ENCODE data around the gene CEBPZ. TPM values are rescaled to one million over a fixed set of nuclear protein-coding genes. Genes with fewer than 3 reads are reported as not detected.
"Not testable (repeated sequence)": the region's sequence is repeated elsewhere in the genome, so short reads cannot be mapped to it uniquely, and the experiment has no call there.

CEBPZ gene
- total RNA-seq, 2 experiments from 2014 or later = 34.9 to 57.2 TPM

DNA sequence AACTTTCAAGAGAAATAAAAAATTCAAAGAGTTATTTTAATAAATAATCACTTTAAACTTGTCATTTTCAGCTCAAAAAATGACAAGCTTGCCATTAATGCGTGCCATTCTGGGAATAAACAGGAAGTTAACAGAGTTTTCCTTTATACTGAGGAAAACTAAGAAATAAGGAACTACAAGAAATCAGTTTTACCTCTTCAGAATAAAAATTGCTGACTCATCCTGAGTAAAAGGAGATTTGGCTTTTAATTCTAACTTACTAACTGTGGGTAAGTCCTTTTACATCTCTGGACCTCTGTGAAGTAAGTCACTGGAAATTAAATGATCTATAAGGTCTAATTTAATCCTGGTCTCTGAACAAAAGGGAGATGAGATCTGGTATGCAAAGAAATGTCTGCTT lies 16.1 kb downstream of the CEBPZ start:
- Histone ChIP-seq H3K27ac (ENCODE audit: low read depth, low read length, poor library complexity, severe bottlenecking) (peak overlapping the region; percentile 16), H4K20me1 (ENCODE audit: insufficient read depth, low read length) (peaks cover 5% of the 10 kb centered on the region; the same call in 1 of the 2 replicates), H3K4me2 (ENCODE audit: low read length) (no peak overlapping the region), H3K4me1 (ENCODE audit: insufficient read depth, low read length, poor library complexity, severe bottlenecking) (peaks cover 12% of the 10 kb centered on the region), H3K36me3 (ENCODE audit: insufficient read depth, low read length) (peaks cover 97% of the 10 kb centered on the region), H3K79me2 (ENCODE audit: insufficient read depth, low read depth, low read length) (peaks cover 9% of the 10 kb centered on the region; the same call in 1 of the 2 replicates), H3K9me2 (ENCODE audit: insufficient read depth, low read length) (no peaks in the 10 kb centered on the region), H3K9me3 (ENCODE audit: low read length) (no peaks in the 10 kb centered on the region), H2AFZ (ENCODE audit: low read length) (no peak overlapping the region), H3K4me3 (ENCODE audit: low read depth, low read length, poor library complexity, severe bottlenecking) (no peak overlapping the region)
- ChIA-PET CTCF (ENCODE audit: unreplicated experiment) (no interaction called here), POLR2A (interaction anchor here (0.6 to 1.2 kb wide), 3 partner anchors 37 to 845 kb away, joined by 3 to 4 read pairs (median 3); no protein-coding TSS in a partner anchor)
- BruUV-seq (replicated peaks) = no TSS peak
- intact Hi-C loops (cut with micrococcal nuclease; ENCODE audit: unreplicated experiment) = no loop called here
- TF ChIP-seq EZH2phosphoT487 (IDR thresholded peaks at IDR 0.05; ENCODE audit: borderline replicate concordance, low read depth, low read length) = no peak
- no peak for TF ChIP-seq CTCF (conservative IDR thresholded peaks at IDR 0.05; ENCODE audit: low read length)
- DNase-seq (ENCODE audit: low spot score) = no peak

- no peak for TF ChIP-seq EZH2phosphoT487 (IDR thresholded peaks at IDR 0.05; ENCODE audit: borderline replicate concordance, low read depth, low read length)
- no peak for TF ChIP-seq CTCF (conservative IDR thresholded peaks at IDR 0.05; ENCODE audit: low read length)
- H3K4me3 ChIP-seq (ENCODE audit: low read depth, low read length, poor library complexity, severe bottlenecking) = no peak overlapping the region
- peaks cover 35% of the 10 kb centered on the region; the same call in 1 of the 2 replicates for H3K79me2 ChIP-seq (ENCODE audit: insufficient read depth, low read depth, low read length)
- DNase-seq (ENCODE audit: low spot score) = no peak
- POLR2A ChIA-PET = interaction anchor here (2.0 to 2.2 kb wide), 2 partner anchors 15 to 20 kb away, joined by 5 to 7 read pairs; partner anchors contain the start of genes CEBPZ, CEBPZOS and NDUFAF7
- no peak overlapping the region for H2AFZ ChIP-seq (ENCODE audit: low read length)
- H3K36me3 ChIP-seq (ENCODE audit: insufficient read depth, low read length) = peaks cover 99% of the 10 kb centered on the region
- H3K4me1 ChIP-seq (ENCODE audit: insufficient read depth, low read length, poor library complexity, severe bottlenecking) = peaks cover 12% of the 10 kb centered on the region
- H3K9me3 ChIP-seq (ENCODE audit: low read length) = peaks cover 22% of the 10 kb centered on the region
- no TSS peak for BruUV-seq (replicated peaks)
- H3K9me2 ChIP-seq (ENCODE audit: insufficient read depth, low read length) = no peaks in the 10 kb centered on the region
- intact Hi-C loops (cut with micrococcal nuclease; ENCODE audit: unreplicated experiment) = no loop called here
- H3K4me2 ChIP-seq (ENCODE audit: low read length) = no peak overlapping the region
- no peak overlapping the region for H3K27ac ChIP-seq (ENCODE audit: low read depth, low read length, poor library complexity, severe bottlenecking)
- H4K20me1 ChIP-seq (ENCODE audit: insufficient read depth, low read length) = peaks cover 5% of the 10 kb centered on the region; the same call in 1 of the 2 replicates
- CTCF ChIA-PET (ENCODE audit: unreplicated experiment) = no interaction called here
Observed at GRCh38 chr2:37211939-37212338, 19.5 kb downstream of the CEBPZ start.

- Histone ChIP-seq H4K20me1 (ENCODE audit: insufficient read depth, low read length) (peaks cover 5% of the 10 kb centered on the region; the same call in 1 of the 2 replicates), H3K4me3 (ENCODE audit: low read depth, low read length, poor library complexity, severe bottlenecking) (no peak overlapping the region), H3K27ac (ENCODE audit: low read depth, low read length, poor library complexity, severe bottlenecking) (no peak overlapping the region), H3K79me2 (ENCODE audit: insufficient read depth, low read depth, low read length) (peaks cover 38% of the 10 kb centered on the region; the same call in 1 of the 2 replicates), H3K4me2 (ENCODE audit: low read length) (no peak overlapping the region), H2AFZ (ENCODE audit: low read length) (no peak overlapping the region), H3K4me1 (ENCODE audit: insufficient read depth, low read length, poor library complexity, severe bottlenecking) (peaks cover 12% of the 10 kb centered on the region), H3K36me3 (ENCODE audit: insufficient read depth, low read length) (peaks cover 99% of the 10 kb centered on the region), H3K9me2 (ENCODE audit: insufficient read depth, low read length) (no peaks in the 10 kb centered on the region), H3K9me3 (ENCODE audit: low read length) (peaks cover 22% of the 10 kb centered on the region)
- intact Hi-C loops (cut with micrococcal nuclease; ENCODE audit: unreplicated experiment) = no loop called here
- no TSS peak for BruUV-seq (replicated peaks)
- TF ChIP-seq CTCF (conservative IDR thresholded peaks at IDR 0.05; ENCODE audit: low read length) (no peak), EZH2phosphoT487 (IDR thresholded peaks at IDR 0.05; ENCODE audit: borderline replicate concordance, low read depth, low read length) (no peak)
- no peak for DNase-seq (ENCODE audit: low spot score)
- POLR2A ChIA-PET = interaction anchor here (1.0 to 2.2 kb wide), 3 partner anchors 14 to 22 kb away, joined by 3 to 7 read pairs (median 5); partner anchors contain the start of genes CEBPZ, CEBPZOS and NDUFAF7
- CTCF ChIA-PET (ENCODE audit: unreplicated experiment) = no interaction called here
Observed at GRCh38 chr2:37211212-37211611, 20.2 kb downstream of the CEBPZ start.

GRCh38 chr2:37206760-37207159 lies 24.6 kb downstream of the CEBPZ start:
- TSS peak; percentile 8 for BruUV-seq (replicated peaks)
- H3K27ac ChIP-seq (ENCODE audit: low read depth, low read length, poor library complexity, severe bottlenecking); DNase-seq (ENCODE audit: low spot score); CTCF ChIA-PET (ENCODE audit: unreplicated experiment); H3K4me3 ChIP-seq (ENCODE audit: low read depth, low read length, poor library complexity, severe bottlenecking); H4K20me1 ChIP-seq (ENCODE audit: insufficient read depth, low read length); H3K9me2 ChIP-seq (ENCODE audit: insufficient read depth, low read length); H2AFZ ChIP-seq (ENCODE audit: low read length); intact Hi-C loops (cut with micrococcal nuclease; ENCODE audit: unreplicated experiment); H3K4me1 ChIP-seq (ENCODE audit: insufficient read depth, low read length, poor library complexity, severe bottlenecking); H3K4me2 ChIP-seq (ENCODE audit: low read length): not testable (repeated sequence)
- POLR2A ChIA-PET = interaction anchor here (0.6 kb wide), 1 partner anchor 1064 kb away, joined by 3 read pairs; no protein-coding TSS in a partner anchor
- peaks cover 100% of the 10 kb centered on the region for H3K36me3 ChIP-seq (ENCODE audit: insufficient read depth, low read length)
- peaks cover 33% of the 10 kb centered on the region for H3K9me3 ChIP-seq (ENCODE audit: low read length)
- H3K79me2 ChIP-seq (ENCODE audit: insufficient read depth, low read depth, low read length) = peaks cover 74% of the 10 kb centered on the region; the same call in 1 of the 2 replicates
